Measurements from ENCODE around the gene ATP11A.

ATP11A gene

DNA sequence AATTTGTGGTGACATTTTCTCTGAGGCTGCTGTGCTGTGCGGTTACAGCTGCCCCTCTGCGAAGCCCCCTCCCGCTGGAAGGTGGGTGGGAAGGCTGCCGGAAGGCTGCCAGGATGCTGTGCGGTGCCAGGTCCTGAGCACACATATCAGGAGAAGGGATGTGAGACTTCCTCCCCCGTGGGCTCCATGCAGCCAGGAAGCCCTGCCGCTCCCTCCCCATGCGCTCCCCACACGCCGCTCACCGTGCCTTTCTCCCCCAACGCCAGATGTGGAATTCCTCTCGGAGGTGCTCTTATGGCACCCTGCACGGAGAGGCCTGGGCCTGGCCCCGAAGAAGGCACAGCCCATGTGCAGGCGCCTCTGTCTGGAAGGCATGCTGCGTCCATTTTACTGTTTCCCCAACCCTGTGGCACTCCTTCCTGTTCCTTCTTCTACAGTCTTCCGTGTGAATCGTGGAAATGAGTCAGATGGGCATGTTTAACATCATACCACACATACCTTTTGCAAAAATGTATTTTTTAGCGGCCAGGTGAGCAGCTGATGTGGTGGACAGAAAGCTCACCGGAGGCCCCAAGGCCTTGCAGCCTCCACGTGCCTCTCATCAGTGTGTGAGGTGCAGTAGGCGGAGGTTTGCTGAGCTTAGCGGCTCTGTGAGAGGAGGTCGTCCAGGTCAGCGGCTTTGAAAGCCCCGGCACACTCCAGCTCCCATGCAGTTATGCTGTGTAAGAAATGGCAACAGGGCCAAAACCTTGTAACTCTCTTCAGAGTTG, 88.0 kb downstream of the ATP11A start:
- H3K36me3 ChIP-seq (ENCODE audit: insufficient read depth), result no peaks in the 10 kb centered on the region
- no peak overlapping the region for H3K4me2 ChIP-seq
- no peaks in the 10 kb centered on the region for H3K27me3 ChIP-seq (ENCODE audit: insufficient read depth, low read depth)
- H3K79me2 ChIP-seq (ENCODE audit: insufficient read depth, low read depth), result no peaks in the 10 kb centered on the region
- H3K9ac ChIP-seq, result no peak overlapping the region
- no peak overlapping the region for H3K4me3 ChIP-seq (IDR thresholded peaks at IDR 0.05; ENCODE audit: insufficient read depth, low read depth, low read length)
- TF ChIP-seq, protein P1, sequence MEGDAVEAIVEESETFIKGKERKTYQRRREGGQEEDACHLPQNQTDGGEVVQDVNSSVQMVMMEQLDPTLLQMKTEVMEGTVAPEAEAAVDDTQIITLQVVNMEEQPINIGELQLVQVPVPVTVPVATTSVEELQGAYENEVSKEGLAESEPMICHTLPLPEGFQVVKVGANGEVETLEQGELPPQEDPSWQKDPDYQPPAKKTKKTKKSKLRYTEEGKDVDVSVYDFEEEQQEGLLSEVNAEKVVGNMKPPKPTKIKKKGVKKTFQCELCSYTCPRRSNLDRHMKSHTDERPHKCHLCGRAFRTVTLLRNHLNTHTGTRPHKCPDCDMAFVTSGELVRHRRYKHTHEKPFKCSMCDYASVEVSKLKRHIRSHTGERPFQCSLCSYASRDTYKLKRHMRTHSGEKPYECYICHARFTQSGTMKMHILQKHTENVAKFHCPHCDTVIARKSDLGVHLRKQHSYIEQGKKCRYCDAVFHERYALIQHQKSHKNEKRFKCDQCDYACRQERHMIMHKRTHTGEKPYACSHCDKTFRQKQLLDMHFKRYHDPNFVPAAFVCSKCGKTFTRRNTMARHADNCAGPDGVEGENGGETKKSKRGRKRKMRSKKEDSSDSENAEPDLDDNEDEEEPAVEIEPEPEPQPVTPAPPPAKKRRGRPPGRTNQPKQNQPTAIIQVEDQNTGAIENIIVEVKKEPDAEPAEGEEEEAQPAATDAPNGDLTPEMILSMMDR (conservative IDR thresholded peaks at IDR 0.05; ENCODE audit: low read depth, low read length), result no peak
- H3K4me1 ChIP-seq (ENCODE audit: low read depth, poor library complexity, severe bottlenecking), result no peaks in the 10 kb centered on the region
- H2AFZ ChIP-seq (ENCODE audit: low read depth), result no peak overlapping the region
- H3K27ac ChIP-seq, result no peak overlapping the region
- H4K20me1 ChIP-seq (ENCODE audit: insufficient read depth), result no peaks in the 10 kb centered on the region

DNA sequence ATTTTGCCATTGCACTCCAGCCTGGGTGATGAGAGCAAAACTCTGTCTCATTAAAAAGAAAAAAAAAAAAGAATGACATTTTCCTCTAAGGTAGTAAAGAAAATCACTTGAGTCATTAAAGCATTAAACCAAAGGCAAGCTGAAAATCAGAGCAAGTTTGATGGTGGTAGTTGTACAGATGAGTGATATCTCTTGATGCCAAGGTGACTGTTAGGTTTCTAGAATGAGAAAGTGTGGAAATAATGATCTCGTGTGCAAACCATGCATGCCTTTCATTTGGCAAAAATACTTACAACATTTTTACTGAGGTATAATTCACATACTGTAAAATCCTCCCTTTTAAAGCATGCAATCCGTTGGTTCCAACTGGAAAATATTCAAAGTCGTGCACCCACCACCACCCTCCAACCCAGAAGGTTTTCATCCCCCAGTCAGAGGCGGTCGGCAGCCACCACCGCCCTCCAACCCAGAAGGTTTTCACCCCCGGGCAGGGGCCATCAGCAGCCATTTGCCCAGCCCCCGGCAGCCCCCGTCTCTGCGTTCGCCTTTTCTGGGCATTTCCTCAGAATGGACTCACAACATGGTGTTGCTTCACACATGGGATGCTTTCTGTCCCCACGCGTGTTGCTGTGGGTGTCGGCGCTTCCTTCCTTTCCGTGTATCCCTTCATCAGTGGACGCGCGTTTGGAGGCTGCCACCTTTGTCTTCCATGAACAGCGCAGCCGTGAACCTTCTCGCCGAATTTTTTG, 90.2 kb downstream of the ATP11A start:
- Histone ChIP-seq H3K4me2 (no peak overlapping the region), H3K27ac (no peak overlapping the region), H3K4me1 (ENCODE audit: low read depth, poor library complexity, severe bottlenecking) (no peaks in the 10 kb centered on the region), H3K79me2 (ENCODE audit: insufficient read depth, low read depth) (no peaks in the 10 kb centered on the region), H3K27me3 (ENCODE audit: insufficient read depth, low read depth) (no peaks in the 10 kb centered on the region), H3K9ac (no peak overlapping the region), H2AFZ (ENCODE audit: low read depth) (no peak overlapping the region), H4K20me1 (ENCODE audit: insufficient read depth) (no peaks in the 10 kb centered on the region), H3K4me3 (IDR thresholded peaks at IDR 0.05; ENCODE audit: insufficient read depth, low read depth, low read length) (no peak overlapping the region), H3K36me3 (ENCODE audit: insufficient read depth) (no peaks in the 10 kb centered on the region)
- TF ChIP-seq, protein P1 (conservative IDR thresholded peaks at IDR 0.05; ENCODE audit: low read depth, low read length), result no peak

DNA sequence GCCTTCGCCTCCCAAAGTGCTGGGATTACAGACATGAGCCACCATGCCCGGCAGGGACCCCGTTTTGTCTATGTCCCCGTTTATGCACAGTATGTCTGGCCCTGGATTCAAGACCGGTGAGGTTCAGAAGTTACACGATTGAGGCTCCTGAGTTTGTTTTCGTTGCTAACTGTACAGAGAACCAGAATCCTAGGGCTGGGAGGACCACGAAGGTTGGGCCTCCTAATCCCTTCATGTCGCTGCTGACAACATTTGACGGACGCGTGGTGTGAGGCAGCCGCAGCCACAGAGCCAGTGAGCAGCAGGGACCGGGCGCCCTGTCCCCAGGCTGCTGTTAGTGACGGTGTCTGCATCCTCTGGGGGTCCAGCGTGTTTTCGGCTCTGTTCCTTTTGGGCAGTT, 91.4 kb downstream of the ATP11A start:
- no peak overlapping the region for H3K4me3 ChIP-seq (IDR thresholded peaks at IDR 0.05; ENCODE audit: insufficient read depth, low read depth, low read length)
- TF ChIP-seq, protein P1 (conservative IDR thresholded peaks at IDR 0.05; ENCODE audit: low read depth, low read length), result no peak
- no peak overlapping the region for H3K27ac ChIP-seq
- no peaks in the 10 kb centered on the region for H3K27me3 ChIP-seq (ENCODE audit: insufficient read depth, low read depth)
- H3K79me2 ChIP-seq (ENCODE audit: insufficient read depth, low read depth), result no peaks in the 10 kb centered on the region
- no peak overlapping the region for H3K4me2 ChIP-seq
- H3K9ac ChIP-seq, result no peak overlapping the region
- no peak overlapping the region for H2AFZ ChIP-seq (ENCODE audit: low read depth)
- H4K20me1 ChIP-seq (ENCODE audit: insufficient read depth), result no peaks in the 10 kb centered on the region
- H3K36me3 ChIP-seq (ENCODE audit: insufficient read depth), result no peaks in the 10 kb centered on the region
- H3K4me1 ChIP-seq (ENCODE audit: low read depth, poor library complexity, severe bottlenecking), result no peaks in the 10 kb centered on the region

DNA sequence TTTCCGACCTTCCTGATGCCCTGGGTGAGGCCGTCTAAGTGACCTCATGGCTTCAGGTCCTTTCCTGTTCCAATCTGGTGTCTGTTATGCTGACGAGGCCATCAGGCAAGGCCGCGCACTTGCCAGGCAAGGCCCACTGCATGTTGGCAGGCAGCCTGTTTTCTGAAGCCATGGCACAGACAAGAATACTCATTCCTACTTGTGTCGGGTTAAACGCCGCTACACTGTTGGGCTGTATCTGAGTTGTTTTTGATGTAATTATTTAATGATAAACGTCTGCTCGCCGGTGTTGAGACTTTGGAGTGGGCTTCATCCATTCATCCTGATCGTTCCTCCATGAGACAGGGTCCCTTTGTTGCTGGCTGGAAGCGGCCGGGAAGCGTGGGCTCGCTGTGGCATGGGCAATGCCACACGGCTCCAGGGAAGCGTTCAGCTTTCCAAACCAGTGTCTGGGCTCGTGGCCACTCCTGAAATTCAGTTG, 92.1 kb downstream of the ATP11A start:
- H2AFZ ChIP-seq (ENCODE audit: low read depth), result no peak overlapping the region
- H4K20me1 ChIP-seq (ENCODE audit: insufficient read depth), result no peaks in the 10 kb centered on the region
- H3K4me2 ChIP-seq, result no peak overlapping the region
- no peaks in the 10 kb centered on the region for H3K79me2 ChIP-seq (ENCODE audit: insufficient read depth, low read depth)
- H3K36me3 ChIP-seq (ENCODE audit: insufficient read depth), result no peaks in the 10 kb centered on the region
- no peak overlapping the region for H3K27ac ChIP-seq
- H3K4me1 ChIP-seq (ENCODE audit: low read depth, poor library complexity, severe bottlenecking), result no peaks in the 10 kb centered on the region
- H3K27me3 ChIP-seq (ENCODE audit: insufficient read depth, low read depth), result no peaks in the 10 kb centered on the region
- TF ChIP-seq, protein P1 (conservative IDR thresholded peaks at IDR 0.05; ENCODE audit: low read depth, low read length), result no peak
- no peak overlapping the region for H3K4me3 ChIP-seq (IDR thresholded peaks at IDR 0.05; ENCODE audit: insufficient read depth, low read depth, low read length)
- H3K9ac ChIP-seq, result no peak overlapping the region
